ENCODE measurements around the gene TIMD4.
"Not testable (repeated sequence)": the region's sequence is repeated elsewhere in the genome, so short reads cannot be mapped to it uniquely, and the experiment has no call there.

TIMD4 gene

GRCh38 chr5:156934450-156935211, 28.4 kb downstream of the TIMD4 start:
- Mint-ChIP-seq H3K9me3 (peaks cover 5% of the 10 kb centered on the region), H3K4me1 (no peaks in the 10 kb centered on the region), H3K36me3 (ENCODE audit: low read depth) (peaks cover 2% of the 10 kb centered on the region), H3K4me3 (no peak overlapping the region), H3K27ac (no peak overlapping the region), H3K27me3 (ENCODE audit: low read depth, poor library complexity) (peaks cover 2% of the 10 kb centered on the region)
- DNase-seq = peak; percentile 30
- TF ChIP-seq, protein P1, sequence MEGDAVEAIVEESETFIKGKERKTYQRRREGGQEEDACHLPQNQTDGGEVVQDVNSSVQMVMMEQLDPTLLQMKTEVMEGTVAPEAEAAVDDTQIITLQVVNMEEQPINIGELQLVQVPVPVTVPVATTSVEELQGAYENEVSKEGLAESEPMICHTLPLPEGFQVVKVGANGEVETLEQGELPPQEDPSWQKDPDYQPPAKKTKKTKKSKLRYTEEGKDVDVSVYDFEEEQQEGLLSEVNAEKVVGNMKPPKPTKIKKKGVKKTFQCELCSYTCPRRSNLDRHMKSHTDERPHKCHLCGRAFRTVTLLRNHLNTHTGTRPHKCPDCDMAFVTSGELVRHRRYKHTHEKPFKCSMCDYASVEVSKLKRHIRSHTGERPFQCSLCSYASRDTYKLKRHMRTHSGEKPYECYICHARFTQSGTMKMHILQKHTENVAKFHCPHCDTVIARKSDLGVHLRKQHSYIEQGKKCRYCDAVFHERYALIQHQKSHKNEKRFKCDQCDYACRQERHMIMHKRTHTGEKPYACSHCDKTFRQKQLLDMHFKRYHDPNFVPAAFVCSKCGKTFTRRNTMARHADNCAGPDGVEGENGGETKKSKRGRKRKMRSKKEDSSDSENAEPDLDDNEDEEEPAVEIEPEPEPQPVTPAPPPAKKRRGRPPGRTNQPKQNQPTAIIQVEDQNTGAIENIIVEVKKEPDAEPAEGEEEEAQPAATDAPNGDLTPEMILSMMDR (IDR thresholded peaks at IDR 0.05) = peak; percentile 61

DNA sequence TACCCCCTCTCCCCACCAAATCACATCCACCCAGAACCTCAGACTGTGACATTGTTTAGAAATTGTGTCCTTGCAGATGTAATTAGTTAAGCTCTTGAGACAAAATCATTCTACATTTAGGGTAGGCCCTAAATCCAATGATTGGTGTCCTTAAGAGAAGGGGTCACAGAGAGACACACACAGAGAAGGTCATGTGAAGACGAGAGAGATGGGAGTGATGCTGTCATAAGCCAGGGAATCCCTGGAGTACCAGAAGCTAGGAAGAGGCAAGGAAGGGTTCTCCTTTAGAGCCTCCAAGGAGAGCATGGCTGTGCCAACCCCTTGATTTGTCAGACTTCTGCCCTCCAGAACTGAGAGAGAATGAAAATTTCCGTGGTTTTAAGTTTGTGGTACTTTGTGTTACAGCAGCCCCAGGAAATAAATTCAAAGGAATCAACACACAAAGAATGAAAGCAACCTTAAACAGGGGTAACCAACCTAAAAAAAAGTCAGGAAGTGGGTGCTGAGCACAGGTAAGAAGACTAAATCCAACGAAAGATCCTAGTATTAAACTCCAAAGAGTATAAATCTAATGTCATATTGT, 33.6 kb downstream of the TIMD4 start:
- H3K36me3 Mint-ChIP-seq (ENCODE audit: low read depth) = no peaks in the 10 kb centered on the region
- no peaks in the 10 kb centered on the region for H3K9me3 Mint-ChIP-seq
- DNase-seq = no peak
- TF ChIP-seq, protein P1 (IDR thresholded peaks at IDR 0.05) = no peak
- H3K27ac Mint-ChIP-seq = no peak overlapping the region
- H3K4me3 Mint-ChIP-seq = no peak overlapping the region
- H3K4me1 Mint-ChIP-seq = no peaks in the 10 kb centered on the region
- H3K27me3 Mint-ChIP-seq (ENCODE audit: low read depth, poor library complexity) = peaks cover 10% of the 10 kb centered on the region

DNA sequence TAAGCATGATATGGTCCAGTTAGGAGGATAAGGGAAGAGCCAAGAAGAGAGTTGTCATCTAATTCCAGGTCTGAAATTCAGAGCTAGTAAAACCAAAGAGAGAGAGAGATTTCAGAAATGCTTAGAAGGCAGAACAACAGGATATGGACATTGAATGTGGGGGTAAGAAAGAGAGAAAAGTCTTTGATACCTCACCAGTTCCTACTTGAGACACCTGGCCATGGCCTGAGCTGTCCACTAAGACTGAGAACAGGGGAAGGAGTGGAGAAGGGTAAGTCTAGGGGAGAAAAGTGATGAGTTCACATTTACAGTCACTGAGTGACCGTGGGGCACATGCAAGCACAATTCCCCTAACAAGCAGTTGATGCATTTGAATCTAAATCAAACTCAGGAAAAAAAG, 35.5 kb downstream of the TIMD4 start:
- no peaks in the 10 kb centered on the region for H3K4me1 Mint-ChIP-seq

GRCh38 chr5:156925767-156926166, 37.3 kb downstream of the TIMD4 start:
- not testable (repeated sequence) for H3K9me3 Mint-ChIP-seq; H3K36me3 Mint-ChIP-seq (ENCODE audit: low read depth); DNase-seq; H3K4me3 Mint-ChIP-seq; H3K4me1 Mint-ChIP-seq; H3K27ac Mint-ChIP-seq
- H3K27me3 Mint-ChIP-seq (ENCODE audit: low read depth, poor library complexity) = peaks cover 10% of the 10 kb centered on the region

More for the DNA sequence above, 35.5 kb downstream of the TIMD4 start:
- H3K36me3 Mint-ChIP-seq (ENCODE audit: low read depth) = no peaks in the 10 kb centered on the region
- DNase-seq = no peak
- TF ChIP-seq, protein P1 (IDR thresholded peaks at IDR 0.05) = no peak
- no peak overlapping the region for H3K4me3 Mint-ChIP-seq
- H3K27me3 Mint-ChIP-seq (ENCODE audit: low read depth, poor library complexity) = peaks cover 10% of the 10 kb centered on the region
- no peaks in the 10 kb centered on the region for H3K9me3 Mint-ChIP-seq
- no peak overlapping the region for H3K27ac Mint-ChIP-seq

GRCh38 chr5:156922207-156922792, 40.7 kb downstream of the TIMD4 start:
- TF ChIP-seq, protein P1 (IDR thresholded peaks at IDR 0.05) = no peak
- Mint-ChIP-seq H3K4me1 (no peaks in the 10 kb centered on the region), H3K9me3 (no peaks in the 10 kb centered on the region), H3K4me3 (no peak overlapping the region), H3K27me3 (ENCODE audit: low read depth, poor library complexity) (peaks cover 7% of the 10 kb centered on the region), H3K27ac (no peak overlapping the region), H3K36me3 (ENCODE audit: low read depth) (no peaks in the 10 kb centered on the region)
- DNase-seq = no peak

DNA sequence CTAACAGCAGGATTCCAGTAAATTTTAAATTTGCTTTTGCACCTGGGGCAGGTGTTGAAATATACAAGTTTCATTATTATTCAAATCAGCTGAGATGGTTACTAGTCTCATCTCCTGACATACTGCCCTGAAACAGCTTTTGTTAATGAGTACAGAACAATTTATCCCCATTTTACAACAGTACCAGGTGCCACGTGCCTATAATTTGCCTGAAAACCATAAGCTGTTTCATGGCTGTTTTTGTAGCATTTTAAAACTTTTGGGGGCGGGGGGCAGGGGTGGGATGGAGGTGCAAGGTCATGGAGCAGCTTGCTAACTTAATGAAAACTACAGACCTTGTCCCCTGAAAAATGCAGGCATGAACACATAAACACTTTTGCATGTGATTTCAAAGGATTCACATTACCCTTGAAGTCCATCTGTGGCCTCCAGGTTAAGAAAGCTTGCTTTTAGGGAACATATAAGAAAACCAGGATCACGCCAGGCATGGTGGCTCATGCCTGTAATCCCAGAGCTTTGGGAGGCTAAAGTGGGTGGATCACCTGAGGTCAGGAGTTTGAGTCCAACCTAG, 42.1 kb downstream of the TIMD4 start:
- no peaks in the 10 kb centered on the region for H3K4me1 Mint-ChIP-seq
- TF ChIP-seq, protein P1 (IDR thresholded peaks at IDR 0.05) = no peak
- H3K27me3 Mint-ChIP-seq (ENCODE audit: low read depth, poor library complexity) = no peaks in the 10 kb centered on the region
- H3K4me3 Mint-ChIP-seq = no peak overlapping the region
- H3K36me3 Mint-ChIP-seq (ENCODE audit: low read depth) = no peaks in the 10 kb centered on the region
- H3K27ac Mint-ChIP-seq = no peak overlapping the region
- H3K9me3 Mint-ChIP-seq = no peaks in the 10 kb centered on the region
- DNase-seq = no peak
